SU-DHL-6 (cell line): Measurements from ENCODE around the gene GGT5.
"Not testable (repeated sequence)": the region's sequence is repeated elsewhere in the genome, so short reads cannot be mapped to it uniquely, and the experiment has no call there.

Experiments used
- H2AFZ ChIP-seq: fragments of 200-600 bp; sonication (generic); 2 replicates; pipeline ENCODE4 v1.6.1; 2014; ENCODE audit warnings: low read depth, mild to moderate bottlenecking, moderate library complexity, mixed read lengths, antibody characterized with exemption, low read length; ENCODE audit not compliant: severe bottlenecking
- H3F3A ChIP-seq: fragments of 200-600 bp; shearing (Covaris generic); 2 replicates; pipeline ENCODE4 v1.6.0; 2016; ENCODE audit warnings: antibody characterized with exemption, mild to moderate bottlenecking; ENCODE audit not compliant: insufficient read depth
- H3K27ac ChIP-seq: fragments of 200-600 bp; sonication (generic); 2 replicates; pipeline ENCODE4 v1.5.1; 2016; ENCODE audit warnings: low read depth, mild to moderate bottlenecking, low read length, moderate library complexity, mixed read lengths
- H3K27me3 ChIP-seq: fragments of 200-600 bp; sonication (generic), shearing (Covaris generic); 2 replicates; pipeline ENCODE4 v1.6.0; 2014; ENCODE audit warnings: mild to moderate bottlenecking, low read length
- H3K36me3 ChIP-seq: fragments of 200-600 bp; sonication (generic); 2 replicates; pipeline ENCODE4 v1.6.1; 2014; ENCODE audit warnings: mild to moderate bottlenecking, low read length, mixed read lengths
- H3K4me2 ChIP-seq: fragments of 300-600, 200-600 bp; shearing (Covaris generic), sonication (generic); 2 replicates; pipeline ENCODE4 v1.6.0; 2014; ENCODE audit warnings: low read length, low read depth, mild to moderate bottlenecking; ENCODE audit not compliant: poor library complexity, severe bottlenecking
- H3K4me3 ChIP-seq: fragments of 200-600 bp; sonication (generic); 2 replicates; pipeline ENCODE4 v1.5.1; 2014; ENCODE audit warnings: antibody characterized with exemption, low read length, mild to moderate bottlenecking, mixed read lengths; ENCODE audit not compliant: insufficient read depth, poor library complexity, severe bottlenecking
- H3K79me2 ChIP-seq: fragments of 200-600 bp; sonication (generic); 2 replicates; pipeline ENCODE4 v1.6.1; 2014; ENCODE audit warnings: mild to moderate bottlenecking, low read length, moderate library complexity; ENCODE audit not compliant: insufficient read depth
- H3K9ac ChIP-seq: fragments of 200-600 bp; sonication (generic); 2 replicates; pipeline ENCODE4 v1.7.0; 2014; ENCODE audit warnings: mild to moderate bottlenecking, low read length
- H3K9me2 ChIP-seq: fragments of 200-600 bp; sonication (generic); replicated peaks from 2 replicates; pipeline ENCODE4 v1.6.1; 2014; ENCODE audit warnings: low read length; ENCODE audit not compliant: insufficient read depth
- H3K9me3 ChIP-seq: fragments of 200-600 bp; sonication (generic); 2 replicates; pipeline ENCODE4 v1.6.1; 2014; ENCODE audit warnings: low read length, mixed read lengths; ENCODE audit not compliant: insufficient read depth
- H4K20me1 ChIP-seq: fragments of 200-600 bp; sonication (generic); 2 replicates; pipeline ENCODE4 v1.6.1; 2014; ENCODE audit warnings: low read depth, mild to moderate bottlenecking, antibody characterized with exemption, low read length, moderate library complexity, mixed read lengths
- CTCF ChIP-seq: fragments of 200-600 bp; sonication (generic); IDR thresholded peaks from one replicate; pipeline ENCODE4 v1.5.1; 2017; ENCODE audit warnings: antibody characterized with exemption, mild to moderate bottlenecking, low read length, moderate library complexity; ENCODE audit not compliant: insufficient read depth, poor library complexity, severe bottlenecking
- EZH2phosphoT487 ChIP-seq: fragments of 200-600 bp; sonication (generic), shearing (Covaris generic); conservative IDR thresholded peaks from 2 replicates; pipeline ENCODE4 v1.6.1; 2018; ENCODE audit warnings: mild to moderate bottlenecking, antibody characterized with exemption, low read length, moderate library complexity, mixed read lengths

Gene GGT5

GRCh38 chr22:24205438-24206195 is 39.3 kb downstream of the GGT5 start:
- TF ChIP-seq CTCF = no peak
- TF ChIP-seq EZH2phosphoT487 = no peak
- H3K9me3 ChIP-seq = no peaks in the 10 kb centered on the region
- H3K79me2 ChIP-seq = no peaks in the 10 kb centered on the region
- H3K9me2 ChIP-seq = no peaks in the 10 kb centered on the region
- no peak overlapping the region for H2AFZ ChIP-seq
- H3K27ac ChIP-seq = no peak overlapping the region
- 0 out of 2 replicates have a peak, but pooled peaks cover 2% of the 10 kb centered on the region for H3K27me3 ChIP-seq
- H4K20me1 ChIP-seq = no peaks in the 10 kb centered on the region
- no peak overlapping the region for H3K9ac ChIP-seq
- H3K4me2 ChIP-seq = no peak overlapping the region
- H3K36me3 ChIP-seq = no peaks in the 10 kb centered on the region
- no peak overlapping the region for H3K4me3 ChIP-seq
- H3F3A ChIP-seq = no peaks in the 10 kb centered on the region

GRCh38 chr22:24203856-24204255 is 41.0 kb downstream of the GGT5 start:
- H3K27ac ChIP-seq, H3K79me2 ChIP-seq, H3F3A ChIP-seq, H2AFZ ChIP-seq, H3K9me2 ChIP-seq, H3K9me3 ChIP-seq, H4K20me1 ChIP-seq, H3K9ac ChIP-seq, H3K36me3 ChIP-seq, H3K4me2 ChIP-seq, H3K27me3 ChIP-seq, H3K4me3 ChIP-seq: not testable (repeated sequence)

GRCh38 chr22:24201681-24202614 is 42.9 kb downstream of the GGT5 start:
- Histone ChIP-seq H3F3A (no peaks in the 10 kb centered on the region), H3K27ac (no peak overlapping the region), H3K9ac (no peak overlapping the region), H3K79me2 (no peaks in the 10 kb centered on the region), H2AFZ (no peak overlapping the region), H3K27me3 (no peaks in the 10 kb centered on the region), H3K9me2 (no peaks in the 10 kb centered on the region), H3K4me3 (no peak overlapping the region), H4K20me1 (no peaks in the 10 kb centered on the region), H3K9me3 (no peaks in the 10 kb centered on the region), H3K4me2 (no peak overlapping the region), H3K36me3 (no peaks in the 10 kb centered on the region)
- TF ChIP-seq EZH2phosphoT487 = no peak
- TF ChIP-seq CTCF = no peak
